Spleen (tissue), 11 donors: ENCODE results near the gene HIVEP1. TPM values are rescaled to one million over a fixed set of nuclear protein-coding genes. Genes with fewer than 3 reads are reported as not detected.

Experiments used
- DNase-seq: peaks from one replicate; pipeline ENCODE4 v3.0.0-alpha.2; 2020
- H3K27ac ChIP-seq, 8 donors: fragments of 200-600 bp; sonication (generic) in 7 of 8; 1 replicate in 4 of 8; 2 replicates in 4 of 8; pipeline versions ENCODE4 v1.5.0 to v1.8.0; 2016 to 2021; ENCODE audit warnings: inconsistent platforms in 4 of 8, mild to moderate bottlenecking in 4 of 8, moderate library complexity in 1 of 8
- H3K27me3 ChIP-seq, 7 donors: fragments of 200-600 bp; sonication (generic) in 6 of 7; replicated peaks in 1 of 7; 1 replicate in 4 of 7; 2 replicates in 3 of 7; pipeline versions ENCODE4 v1.5.0 to v1.8.0; 2016 to 2021; ENCODE audit warnings: inconsistent platforms in 3 of 7, mild to moderate bottlenecking in 1 of 7
- H3K36me3 ChIP-seq, 6 donors: fragments of 200-600 bp; sonication (generic) in 5 of 6; 1 replicate in 4 of 6; 2 replicates in 2 of 6; pipeline versions ENCODE4 v1.5.0 to v1.8.0; 2016 to 2021; ENCODE audit warnings: inconsistent platforms in 2 of 6
- H3K4me1 ChIP-seq, 6 donors: fragments of 200-600 bp; sonication (generic) in 5 of 6; 1 replicate in 3 of 6; 2 replicates in 3 of 6; pipeline versions ENCODE4 v1.5.0 to v1.8.0; 2016 to 2021; ENCODE audit warnings: inconsistent platforms in 3 of 6
- H3K4me3 ChIP-seq, 8 donors: fragments of 200-600 bp; sonication (generic) in 7 of 8; 1 replicate in 4 of 8; 2 replicates in 4 of 8; pipeline versions ENCODE4 v1.5.0 to v1.8.0; 2016 to 2021; ENCODE audit warnings: inconsistent platforms in 4 of 8, mild to moderate bottlenecking in 4 of 8, moderate library complexity in 2 of 8
- H3K9me3 ChIP-seq, 8 donors: fragments of 200-600 bp; sonication (generic) in 7 of 8; 1 replicate in 4 of 8; 2 replicates in 4 of 8; pipeline versions ENCODE4 v1.5.0 to v1.8.0; 2016 to 2021; ENCODE audit warnings: inconsistent platforms in 4 of 8
- CTCF ChIP-seq, 11 experiments: fragments of 200-600 bp in 7 of 11; fragments of 450-650 bp in 4 of 11; sonication (generic) in 4 of 11; IDR thresholded peaks in 8 of 11; conservative IDR thresholded peaks in 3 of 11; 1 replicate in 7 of 11; 2 replicates in 4 of 11; pipeline versions ENCODE4 v1.4.0 to v1.8.0; 2016 to 2021; ENCODE audit warnings: antibody characterized with exemption in 11 of 11, inconsistent platforms in 4 of 11, mild to moderate bottlenecking in 1 of 11
- POLR2A ChIP-seq, 3 donors: fragments of 450-650 bp; IDR thresholded peaks; one replicate each; pipeline ENCODE4 v1.5.1; 2017; ENCODE audit warnings: antibody characterized with exemption in 3 of 3, mild to moderate bottlenecking in 1 of 3
- POLR2AphosphoS5 ChIP-seq, 3 donors: sonication (generic); formaldehyde crosslinking; IDR thresholded peaks; one replicate each; pipeline ENCODE4 v1.5.1; 2017; ENCODE audit warnings: antibody characterized with exemption in 3 of 3
- WGBS, 5 donors: extraction: QIAGEN DNeasy Blood & Tissue Kit in 3 of 5; methylation state at CpG; one replicate each; pipeline versions ENCODE4 v1.1.5 to v1.1.7; 2013 to 2018; 5-methylcytosine and 5-hydroxymethylcytosine counted together
- intact Hi-C: fragments of 100-400 bp; cut with DNase I; formaldehyde crosslinking; loops from one replicate; pipeline ENCODE4 v1.15.0; 2023; ENCODE audit warnings: low total_unique reads
- polyA plus RNA-seq, 3 donors: library from polyadenylated mRNA; stranded (reverse); fragments of 200-250 nt; gene quantifications; one replicate each; pipeline ENCODE4 v1.2.1, GENCODE V29; 2013
- total RNA-seq, 7 donors: library from RNA; depleted of rRNA in 3 of 7; stranded (reverse); fragments of >200 nt in 3 of 7; fragmentation: NEBNext Ultra II Directional in 4 of 7; extraction: Animal tissue kit (Norgen Biotek cat#: 25700) in 4 of 7; gene quantifications; one replicate each; pipeline versions ENCODE4 v1.1.0 to v1.2.1, GENCODE V29; 2016 to 2021
- donor health status: healthy with polysubstance abuse.
- donor health status: DM: no; HTN: no; CAD: no; lungs with moderate emphysema.
- donor health status: DM: no; HTN: no; CAD: no.
- donor health status: Bipolar disorder and iron deficiency.
- donor health status: healthy.
- donor health status: DM: no; HTN: no; CAD: no.
- donor health status: DM: yes; HTN: yes; CAD: no.

Gene HIVEP1
- total and polyA plus RNA-seq, 10 donors = 2.8 to 64.1 (median 39.7) TPM

GRCh38 chr6:12165297-12165696 lies 153.2 kb downstream of the HIVEP1 start:
- 90 to 99% (median 96%) methylated on average over 4 of the region's 4 CpGs for WGBS, 5 donors
- TF ChIP-seq POLR2A (IDR thresholded peaks at IDR 0.05) (no peak), CTCF (IDR thresholded peaks at IDR 0.05 in 8 of 11, conservative IDR thresholded peaks at IDR 0.05 in 3 of 11) (no peak), POLR2AphosphoS5 (IDR thresholded peaks at IDR 0.05) (no peak)
- no peak for DNase-seq

GRCh38 chr6:12165722-12166280 lies 153.7 kb downstream of the HIVEP1 start:
- intact Hi-C loops = no loop called here
- no peak overlapping the region for H3K27ac ChIP-seq
- TF ChIP-seq POLR2A (IDR thresholded peaks at IDR 0.05) (no peak), POLR2AphosphoS5 (IDR thresholded peaks at IDR 0.05) (no peak), CTCF (IDR thresholded peaks at IDR 0.05 in 8 of 11, conservative IDR thresholded peaks at IDR 0.05 in 3 of 11) (no peak)
- H3K27me3 ChIP-seq = no peaks in the 10 kb centered on the region
- no peak overlapping the region for H3K4me3 ChIP-seq
- 88 to 99% (median 96%) methylated on average over 5 of the region's 5 CpGs for WGBS, 5 donors
- no peak for DNase-seq
- H3K4me1 ChIP-seq = peaks cover 5 to 18% (median 11%) of the 10 kb centered on the region in 6 donors
- H3K9me3 ChIP-seq = no peaks in the 10 kb centered on the region
- peaks cover 0 to 46% (median 31%) of the 10 kb centered on the region in 6 donors for H3K36me3 ChIP-seq

More at GRCh38 chr6:12165297-12165696, 153.2 kb downstream of the HIVEP1 start:
- Histone ChIP-seq H3K36me3 (peaks cover 0 to 52% (median 31%) of the 10 kb centered on the region in 6 donors), H3K4me3 (no peak overlapping the region), H3K4me1 (peaks cover 5 to 18% (median 11%) of the 10 kb centered on the region in 6 donors), H3K27me3 (no peaks in the 10 kb centered on the region), H3K9me3 (no peaks in the 10 kb centered on the region), H3K27ac (no peak overlapping the region)
- intact Hi-C loops = no loop called here

- H3K4me3 ChIP-seq = no peak overlapping the region
- no peak overlapping the region for H3K27ac ChIP-seq
- no peaks in the 10 kb centered on the region for H3K4me1 ChIP-seq
- no peaks in the 10 kb centered on the region for H3K27me3 ChIP-seq
- peaks cover 0 to 11% (median 2%) of the 10 kb centered on the region in 6 donors for H3K36me3 ChIP-seq
- no peak for DNase-seq
- TF ChIP-seq POLR2AphosphoS5 (IDR thresholded peaks at IDR 0.05) = no peak
- TF ChIP-seq POLR2A (IDR thresholded peaks at IDR 0.05) = no peak
- TF ChIP-seq CTCF (IDR thresholded peaks at IDR 0.05 in 8 of 11, conservative IDR thresholded peaks at IDR 0.05 in 3 of 11) = no peak
- intact Hi-C loops = no loop called here
- H3K9me3 ChIP-seq = no peaks in the 10 kb centered on the region
- WGBS, 5 donors = 81 to 93% (median 86%) methylated on average over 1 of the region's 1 CpG
Measured at GRCh38 chr6:12169377-12169776, 157.3 kb downstream of the HIVEP1 start.

DNA sequence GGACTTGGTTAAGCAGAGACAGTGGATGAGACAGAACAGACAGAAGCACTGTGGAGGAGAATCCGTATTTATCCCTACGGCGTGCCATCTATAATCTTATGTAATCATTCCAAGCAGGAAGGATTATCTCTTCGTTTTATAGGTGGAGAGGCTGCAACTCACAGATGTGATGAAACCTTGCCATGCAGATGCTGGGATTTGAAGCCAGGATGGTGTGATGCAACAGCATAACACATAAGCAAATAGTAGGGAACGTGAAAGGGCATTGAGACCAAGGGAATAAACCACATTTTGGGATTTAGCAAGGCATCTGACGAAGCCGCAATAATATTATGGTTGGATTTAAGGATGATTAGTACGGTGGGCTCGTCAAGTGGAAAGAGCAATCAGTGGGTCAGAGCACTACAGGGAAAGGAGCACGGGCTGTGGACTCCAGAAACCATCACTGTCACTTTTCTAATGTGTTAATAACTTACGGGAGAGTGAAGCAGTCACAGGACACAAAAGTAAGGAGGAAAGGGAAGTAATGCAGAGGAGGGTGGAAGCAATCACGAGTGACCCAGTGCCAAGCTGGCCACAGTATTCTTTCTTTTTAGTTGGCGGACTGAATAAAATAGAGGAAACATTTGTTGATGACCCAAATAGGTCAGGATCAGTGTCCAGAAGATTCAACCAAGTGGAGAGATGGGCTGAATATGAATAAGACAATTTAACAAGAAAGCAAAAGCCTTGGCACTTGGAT lies 158.4 kb downstream of the HIVEP1 start:
- TF ChIP-seq POLR2A (IDR thresholded peaks at IDR 0.05) = no peak
- no peak for TF ChIP-seq CTCF (IDR thresholded peaks at IDR 0.05 in 8 of 11, conservative IDR thresholded peaks at IDR 0.05 in 3 of 11)
- no peak for TF ChIP-seq POLR2AphosphoS5 (IDR thresholded peaks at IDR 0.05)
- Histone ChIP-seq H3K27ac (no peak overlapping the region), H3K4me1 (no peaks in the 10 kb centered on the region), H3K9me3 (no peaks in the 10 kb centered on the region), H3K36me3 (no peaks in the 10 kb centered on the region), H3K4me3 (no peak overlapping the region), H3K27me3 (no peaks in the 10 kb centered on the region)
- intact Hi-C loops = no loop called here
- DNase-seq = no peak
- WGBS, 5 donors = 73 to 85% (median 75%) methylated on average over 13 of the region's 13 CpGs
